ENCODE measurements around the gene CAGE1. TPM values are rescaled to one million over a fixed set of nuclear protein-coding genes. Genes with fewer than 3 reads are reported as not detected.

The CAGE1 gene
- total and polyA plus RNA-seq, 2 experiments from 2014 or later, result 0.07 TPM; not detected in 1

GRCh38 chr6:7417684-7418083 lies 28.1 kb upstream of the CAGE1 start:
- Mint-ChIP-seq H3K4me1 (peaks cover 12% of the 10 kb centered on the region; the same call in 2 of the 3 replicates), H3K36me3 (ENCODE audit: low read depth) (peaks cover 51% of the 10 kb centered on the region), H3K27me3 (ENCODE audit: insufficient read depth, low read depth, poor library complexity) (no peaks in the 10 kb centered on the region), H3K27ac (no peak overlapping the region), H3K9me3 (no peaks in the 10 kb centered on the region), H3K4me3 (no peak overlapping the region)
- H3F3A ChIP-seq (replicated peaks; ENCODE audit: low read depth), result no peaks in the 10 kb centered on the region
- H3K79me2 ChIP-seq (replicated peaks; ENCODE audit: insufficient read depth), result no peaks in the 10 kb centered on the region
- H3K4me3 ChIP-seq, result no peak overlapping the region
- no peak for TF ChIP-seq ZNF462 (CRISPR knock-in tag; IDR thresholded peaks at IDR 0.05)
- no peak for TF ChIP-seq EZH2phosphoT487 (IDR thresholded peaks at IDR 0.05; ENCODE audit: unreplicated experiment)
- no peak for TF ChIP-seq ZNF114 (CRISPR knock-in tag; IDR thresholded peaks at IDR 0.05)
- no peak for TF ChIP-seq JUNB (IDR thresholded peaks at IDR 0.05; ENCODE audit: unreplicated experiment)
- no peak for TF ChIP-seq CREB1 (CRISPR knock-in tag; IDR thresholded peaks at IDR 0.05; ENCODE audit: low read depth)
- TF ChIP-seq STAT1 (IDR thresholded peaks at IDR 0.05; ENCODE audit: unreplicated experiment), result no peak
- no peak for TF ChIP-seq CTCF (conservative IDR thresholded peaks at IDR 0.05; ENCODE audit: low read depth in 2 of 2)
- TF ChIP-seq, protein P1, sequence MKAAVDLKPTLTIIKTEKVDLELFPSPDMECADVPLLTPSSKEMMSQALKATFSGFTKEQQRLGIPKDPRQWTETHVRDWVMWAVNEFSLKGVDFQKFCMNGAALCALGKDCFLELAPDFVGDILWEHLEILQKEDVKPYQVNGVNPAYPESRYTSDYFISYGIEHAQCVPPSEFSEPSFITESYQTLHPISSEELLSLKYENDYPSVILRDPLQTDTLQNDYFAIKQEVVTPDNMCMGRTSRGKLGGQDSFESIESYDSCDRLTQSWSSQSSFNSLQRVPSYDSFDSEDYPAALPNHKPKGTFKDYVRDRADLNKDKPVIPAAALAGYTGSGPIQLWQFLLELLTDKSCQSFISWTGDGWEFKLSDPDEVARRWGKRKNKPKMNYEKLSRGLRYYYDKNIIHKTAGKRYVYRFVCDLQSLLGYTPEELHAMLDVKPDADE (IDR thresholded peaks at IDR 0.05), result no peak
- TF ChIP-seq REST (IDR thresholded peaks at IDR 0.05; ENCODE audit: unreplicated experiment), result no peak
- no peak for TF ChIP-seq ZNF331 (CRISPR knock-in tag; IDR thresholded peaks at IDR 0.05; ENCODE audit: low read depth)
- no peak for TF ChIP-seq NANOG (IDR thresholded peaks at IDR 0.05; ENCODE audit: borderline replicate concordance)
- TF ChIP-seq EZH2 (IDR thresholded peaks at IDR 0.05; ENCODE audit: low read depth, unreplicated experiment), result no peak
- no peak for TF ChIP-seq POLR2AphosphoS5 (IDR thresholded peaks at IDR 0.05; ENCODE audit: low read depth)
- no peak overlapping the region for H2AFZ ChIP-seq
- ATAC-seq (no peak), DNase-seq (ENCODE audit: low spot score) (no peak)
- H3K4me2 ChIP-seq, result no peak overlapping the region
- peaks cover 14% of the 10 kb centered on the region for H3K4me1 ChIP-seq (ENCODE audit: insufficient read depth)
- H3K27me3 ChIP-seq (ENCODE audit: insufficient read depth), result no peaks in the 10 kb centered on the region
- H3K36me3 ChIP-seq (ENCODE audit: insufficient read depth), result peaks cover 45% of the 10 kb centered on the region
- no peaks in the 10 kb centered on the region for H3K9me2 ChIP-seq (ENCODE audit: insufficient read depth)
- H4K20me1 ChIP-seq (replicated peaks; ENCODE audit: insufficient read depth), result no peaks in the 10 kb centered on the region
- no peak overlapping the region for H3K27ac ChIP-seq (ENCODE audit: low read depth)
